ENCODE results near the gene ABHD11.
"Not testable (repeated sequence)": the region's sequence is repeated elsewhere in the genome, so short reads cannot be mapped to it uniquely, and the experiment has no call there.

ABHD11 gene, protein sequence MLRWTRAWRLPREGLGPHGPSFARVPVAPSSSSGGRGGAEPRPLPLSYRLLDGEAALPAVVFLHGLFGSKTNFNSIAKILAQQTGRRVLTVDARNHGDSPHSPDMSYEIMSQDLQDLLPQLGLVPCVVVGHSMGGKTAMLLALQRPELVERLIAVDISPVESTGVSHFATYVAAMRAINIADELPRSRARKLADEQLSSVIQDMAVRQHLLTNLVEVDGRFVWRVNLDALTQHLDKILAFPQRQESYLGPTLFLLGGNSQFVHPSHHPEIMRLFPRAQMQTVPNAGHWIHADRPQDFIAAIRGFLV

DNA sequence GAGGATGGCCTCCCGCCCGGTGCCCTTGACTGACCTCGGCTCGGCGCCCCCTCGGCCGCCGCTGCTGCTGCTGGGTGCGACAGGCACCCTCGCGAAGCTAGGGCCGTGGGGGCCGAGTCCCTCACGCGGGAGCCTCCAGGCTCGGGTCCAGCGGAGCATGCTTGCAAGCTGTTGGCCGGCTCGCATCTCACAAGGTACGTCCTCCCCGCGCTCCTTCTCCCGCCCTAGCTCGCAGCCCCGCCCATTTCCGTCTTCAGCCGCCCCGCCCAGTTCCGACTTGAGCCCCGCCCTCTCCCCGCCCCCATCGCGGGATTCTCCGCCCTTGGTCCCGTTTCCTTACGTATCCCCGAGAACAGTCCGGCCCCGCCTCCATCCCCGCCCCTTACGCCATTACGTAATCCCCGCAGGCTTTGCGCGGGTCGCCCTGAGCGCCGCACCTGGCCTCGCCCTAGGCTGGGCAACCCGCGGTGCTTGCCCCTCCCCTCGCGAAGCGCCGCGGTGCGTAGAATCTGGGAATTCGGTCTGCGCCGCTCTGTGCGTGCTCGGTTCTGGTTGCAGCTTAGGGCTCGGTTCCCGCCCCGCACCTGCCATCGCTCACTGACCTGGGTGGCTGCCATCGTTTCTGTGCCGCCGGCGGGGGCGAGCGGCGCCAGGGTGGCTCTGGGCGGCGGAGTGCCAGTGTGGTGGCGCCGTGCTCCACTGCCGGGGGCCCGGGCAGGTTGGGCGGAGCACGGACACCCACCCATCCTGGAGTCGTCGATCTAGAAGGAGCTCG, at the start of gene ABHD11:
Gene ABHD11 (minus strand): TSS at position 191 of the 775 bp plus-strand sequence. CDS start 32 bp downstream, at position 159.
- peak within 1 kb of the TSS; percentile 84 for H3K27ac ChIP-seq
- H3K36me3 ChIP-seq, result peaks cover 23% of the 10 kb centered on the region
- TF ChIP-seq Cebpa-rat (IDR thresholded peaks at IDR 0.05), result peak; percentile 91
- peaks cover 16% of the 10 kb centered on the region for H4K20me1 ChIP-seq
- H3K9ac ChIP-seq, result peak within 1 kb of the TSS; percentile 87
- peak within 1 kb of the TSS; percentile 99 for H3K4me2 ChIP-seq
- H3K27me3 ChIP-seq, result peaks cover 15% of the 10 kb centered on the region
- peaks cover 39% of the 10 kb centered on the region for H3K4me1 ChIP-seq
- peak within 1 kb of the TSS; percentile 97 for H3K4me3 ChIP-seq
- no peaks in the 10 kb centered on the region for H3K9me3 ChIP-seq

DNA sequence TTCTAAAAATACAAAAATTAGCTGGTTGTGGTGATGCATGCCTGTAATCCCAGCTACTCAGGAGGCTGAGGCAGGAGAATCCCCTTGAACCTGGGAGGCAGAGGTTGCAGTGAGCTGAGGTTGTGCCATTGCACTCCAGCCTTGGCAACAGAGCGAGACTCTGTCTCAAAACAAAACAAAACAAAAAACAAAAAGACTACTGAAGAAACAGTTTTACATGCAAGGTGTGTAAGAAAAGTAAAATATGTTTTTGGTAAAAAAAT, 49.1 kb upstream of the ABHD11 start:
- H3K4me1 ChIP-seq, H3K4me3 ChIP-seq, H3K9ac ChIP-seq, H3K36me3 ChIP-seq, H3K27me3 ChIP-seq, H4K20me1 ChIP-seq, H3K4me2 ChIP-seq, H3K27ac ChIP-seq: not testable (repeated sequence)
- peaks cover 55% of the 10 kb centered on the region for H3K9me3 ChIP-seq

- Histone ChIP-seq H3K9me3 (peaks cover 57% of the 10 kb centered on the region), H3K4me3 (no peak overlapping the region), H3K4me2 (no peak overlapping the region), H3K4me1 (no peaks in the 10 kb centered on the region), H3K9ac (no peak overlapping the region), H3K36me3 (no peaks in the 10 kb centered on the region), H4K20me1 (no peaks in the 10 kb centered on the region), H3K27me3 (no peaks in the 10 kb centered on the region), H3K27ac (no peak overlapping the region)
- TF ChIP-seq Cebpa-rat (IDR thresholded peaks at IDR 0.05), result no peak
Observed at GRCh38 chr7:73786588-73786987, 48.0 kb upstream of the ABHD11 start.

- TF ChIP-seq Cebpa-rat (IDR thresholded peaks at IDR 0.05), result no peak
- Histone ChIP-seq H3K4me1 (peaks cover 7% of the 10 kb centered on the region; the same call in 1 of the 2 replicates), H3K4me2 (no peak overlapping the region; the same call in 1 of the 2 replicates), H3K9ac (no peak overlapping the region), H3K27me3 (no peaks in the 10 kb centered on the region), H3K36me3 (no peaks in the 10 kb centered on the region), H4K20me1 (no peaks in the 10 kb centered on the region), H3K9me3 (peaks cover 17% of the 10 kb centered on the region), H3K27ac (no peak overlapping the region), H3K4me3 (no peak overlapping the region)
Observed at GRCh38 chr7:73779517-73779916, 40.9 kb upstream of the ABHD11 start.

DNA sequence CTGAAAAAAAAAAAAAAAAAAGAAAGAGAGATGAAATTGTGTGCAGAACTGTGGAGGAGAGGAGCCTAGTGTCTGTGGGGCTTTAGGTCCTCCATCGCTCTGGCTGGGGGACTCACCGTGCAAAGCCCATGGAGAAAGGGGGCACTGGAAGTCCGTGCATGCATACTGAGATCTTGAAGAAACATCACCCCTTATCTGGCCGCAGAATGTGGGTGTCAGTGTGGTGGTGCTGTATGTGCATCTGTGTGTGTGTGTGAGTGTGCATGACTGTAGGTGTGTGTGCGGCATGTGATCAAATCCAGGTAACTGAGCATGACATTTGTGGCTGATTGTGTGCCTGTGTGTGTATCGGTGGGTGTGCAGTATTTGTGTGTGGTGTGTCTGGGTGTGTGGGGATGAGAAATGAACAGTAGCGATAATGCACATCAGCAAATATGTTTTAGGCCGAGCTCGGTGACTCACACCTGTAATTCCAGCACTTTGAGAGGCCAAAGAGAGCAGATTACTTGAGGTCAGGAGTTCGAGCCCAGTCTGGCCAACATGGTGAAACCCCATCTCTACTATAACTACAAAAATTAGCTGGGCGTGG, 40.3 kb upstream of the ABHD11 start:
- Histone ChIP-seq H3K36me3 (no peaks in the 10 kb centered on the region), H3K9ac (no peak overlapping the region), H3K27me3 (no peaks in the 10 kb centered on the region), H3K9me3 (peaks cover 17% of the 10 kb centered on the region), H3K27ac (no peak overlapping the region), H3K4me1 (peaks cover 7% of the 10 kb centered on the region; the same call in 1 of the 2 replicates), H3K4me2 (no peak overlapping the region), H3K4me3 (no peak overlapping the region), H4K20me1 (no peaks in the 10 kb centered on the region)
- TF ChIP-seq Cebpa-rat (IDR thresholded peaks at IDR 0.05), result no peak

GRCh38 chr7:73774923-73775322, 36.3 kb upstream of the ABHD11 start:
- Histone ChIP-seq H3K36me3 (no peaks in the 10 kb centered on the region), H3K4me1 (peaks cover 20% of the 10 kb centered on the region), H3K9me3 (0 out of 2 replicates have a peak, but pooled peaks cover 2% of the 10 kb centered on the region), H3K27ac (no peak overlapping the region), H3K27me3 (peaks cover 18% of the 10 kb centered on the region), H3K4me3 (no peak overlapping the region), H3K9ac (no peak overlapping the region), H3K4me2 (no peak overlapping the region), H4K20me1 (no peaks in the 10 kb centered on the region)
- TF ChIP-seq Cebpa-rat (IDR thresholded peaks at IDR 0.05), result no peak

- no peak overlapping the region for H3K9ac ChIP-seq
- no peak overlapping the region for H3K4me2 ChIP-seq
- no peak overlapping the region for H3K27ac ChIP-seq
- peaks cover 14% of the 10 kb centered on the region for H3K4me1 ChIP-seq
- peaks cover 23% of the 10 kb centered on the region for H3K27me3 ChIP-seq
- H3K4me3 ChIP-seq, result no peak overlapping the region
- H4K20me1 ChIP-seq, result no peaks in the 10 kb centered on the region
- H3K9me3 ChIP-seq, result 0 out of 2 replicates have a peak, but pooled peaks cover 11% of the 10 kb centered on the region
- H3K36me3 ChIP-seq, result no peaks in the 10 kb centered on the region
- TF ChIP-seq Cebpa-rat (IDR thresholded peaks at IDR 0.05), result no peak
Observed at GRCh38 chr7:73773700-73774517, 35.3 kb upstream of the ABHD11 start.

DNA sequence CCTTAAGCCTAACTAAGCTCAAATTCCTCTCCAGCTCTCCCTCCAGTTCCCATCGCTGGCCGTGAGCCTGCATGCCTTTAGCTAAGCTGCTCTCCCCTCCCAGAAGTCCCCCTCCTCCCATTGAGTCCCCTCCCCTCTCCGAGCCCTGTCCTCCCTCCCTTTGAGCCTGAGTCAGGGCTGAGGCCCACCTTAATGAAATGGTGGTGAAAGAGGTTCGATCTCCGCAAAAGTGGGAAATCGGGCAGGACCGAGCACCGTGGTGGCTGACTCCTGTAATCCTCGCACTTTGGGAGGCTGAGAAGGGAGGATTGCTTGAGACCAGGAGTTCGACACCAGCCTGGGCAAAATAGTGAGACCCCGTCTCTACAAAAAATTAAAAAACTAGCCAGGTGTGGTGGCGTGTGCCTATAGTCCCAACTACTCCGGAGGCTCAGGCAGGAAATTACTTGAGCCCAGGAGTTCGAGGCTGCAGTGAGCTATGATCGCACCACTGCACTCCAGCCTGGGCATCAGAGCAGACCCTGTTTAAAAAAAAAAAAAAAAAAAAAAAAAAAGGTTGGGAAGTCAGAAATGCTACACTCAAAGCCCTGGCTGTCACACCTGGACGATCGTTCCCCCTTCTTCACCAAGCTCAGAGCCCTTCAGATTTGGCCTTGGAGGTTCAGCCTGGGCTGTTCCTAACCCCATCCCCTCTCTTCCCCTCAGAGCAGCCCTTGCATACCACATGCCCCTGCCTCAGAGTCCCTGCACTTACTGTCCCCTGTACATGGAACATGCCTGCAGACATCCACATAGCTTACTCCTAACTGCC, 32.5 kb upstream of the ABHD11 start:
- Histone ChIP-seq H3K4me1 (peaks cover 14% of the 10 kb centered on the region), H3K27ac (no peak overlapping the region), H3K4me3 (peak overlapping the region; percentile 39), H3K9ac (no peak overlapping the region), H4K20me1 (no peaks in the 10 kb centered on the region), H3K9me3 (0 out of 2 replicates have a peak, but pooled peaks cover 11% of the 10 kb centered on the region), H3K36me3 (no peaks in the 10 kb centered on the region), H3K27me3 (peaks cover 23% of the 10 kb centered on the region), H3K4me2 (peak overlapping the region; percentile 78)
- no peak for TF ChIP-seq Cebpa-rat (IDR thresholded peaks at IDR 0.05)

All from BLaER1 (cell line).